Measurements from ENCODE around the gene OR5M11.
A peak's percentile ranks its signal among the peaks of the same experiment; 100 is the strongest.
"Not testable (repeated sequence)": the region's sequence is repeated elsewhere in the genome, so short reads cannot be mapped to it uniquely, and the experiment has no call there.

OR5M11 gene

DNA sequence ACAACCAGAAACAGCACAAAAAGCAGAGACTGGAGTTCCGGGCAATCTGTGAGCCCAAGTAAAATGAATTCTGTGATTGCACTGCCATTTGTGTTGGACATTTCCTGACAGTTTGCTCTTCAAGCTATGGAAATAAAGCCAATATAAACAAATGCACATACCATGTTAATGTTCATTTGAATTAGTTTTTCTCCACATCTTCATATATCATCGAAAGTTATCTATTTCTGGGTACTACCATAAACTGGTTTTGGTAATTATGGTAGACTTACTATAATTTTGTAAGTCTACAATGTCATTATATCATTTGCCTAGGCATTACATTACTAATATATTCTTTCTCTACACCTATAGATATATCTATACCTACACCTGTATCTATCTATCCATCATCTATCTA, at the start of gene OR5M11:
TSS of gene OR5M11 (minus strand) at position 101 of the 400 bp plus-strand sequence. CDS start at position 101, 0 bp downstream.
- DNase-seq = no peak

DNA sequence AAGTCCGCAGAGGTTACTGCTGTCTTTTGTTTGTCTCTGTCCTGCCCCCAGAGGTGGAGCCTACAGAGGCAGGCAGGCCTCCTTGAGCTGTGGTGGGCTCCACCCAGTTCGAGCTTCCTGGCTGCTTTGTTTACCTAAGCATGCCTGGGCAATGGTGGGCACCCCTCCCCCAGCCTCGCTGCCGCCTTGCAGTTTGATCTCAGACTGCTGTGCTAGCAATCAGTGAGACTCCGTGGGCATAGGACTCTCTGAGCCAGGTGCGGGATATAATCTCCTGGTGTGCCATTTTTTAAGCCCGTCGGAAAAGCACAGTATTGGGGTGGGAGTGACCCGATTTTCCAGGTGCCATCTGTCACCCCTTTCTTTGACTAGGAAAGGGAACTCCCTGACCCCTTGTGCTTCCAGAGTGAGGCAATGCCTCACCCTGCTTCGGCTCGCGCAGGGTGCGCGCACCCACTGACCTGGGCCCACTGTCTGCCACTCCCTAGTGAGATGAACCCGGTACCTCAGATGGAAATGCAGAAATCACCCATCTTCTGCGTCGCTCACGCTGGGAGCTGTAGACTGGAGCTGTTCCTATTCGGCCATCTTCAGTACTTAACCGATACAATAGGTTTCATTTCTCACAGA, 49.1 kb upstream of the OR5M11 start:
- not testable (repeated sequence) for DNase-seq

DNA sequence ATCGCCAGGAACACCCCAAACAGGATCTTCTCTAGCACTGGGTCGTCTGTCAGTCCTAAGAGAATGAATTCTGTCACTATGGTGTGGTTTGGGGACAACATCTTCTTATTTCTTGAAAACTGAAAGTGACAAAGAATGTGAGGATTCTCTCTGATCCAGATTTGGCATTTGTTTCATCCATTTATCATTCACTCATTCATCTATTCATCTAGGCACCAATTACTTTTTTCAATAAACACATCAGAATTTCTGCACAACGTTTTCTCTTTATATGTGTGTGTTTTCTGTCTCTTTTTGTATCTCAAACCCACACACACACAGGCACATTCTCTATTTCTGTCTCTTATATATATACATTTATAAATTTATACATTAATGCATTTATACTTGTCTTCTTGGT, 34.6 kb upstream of the OR5M11 start, which contains the start of gene OR5M10:
TSS of gene OR5M10 (minus strand) at position 101 of the 400 bp plus-strand sequence. CDS start at position 101, 0 bp downstream.
- no peak for DNase-seq

DNA sequence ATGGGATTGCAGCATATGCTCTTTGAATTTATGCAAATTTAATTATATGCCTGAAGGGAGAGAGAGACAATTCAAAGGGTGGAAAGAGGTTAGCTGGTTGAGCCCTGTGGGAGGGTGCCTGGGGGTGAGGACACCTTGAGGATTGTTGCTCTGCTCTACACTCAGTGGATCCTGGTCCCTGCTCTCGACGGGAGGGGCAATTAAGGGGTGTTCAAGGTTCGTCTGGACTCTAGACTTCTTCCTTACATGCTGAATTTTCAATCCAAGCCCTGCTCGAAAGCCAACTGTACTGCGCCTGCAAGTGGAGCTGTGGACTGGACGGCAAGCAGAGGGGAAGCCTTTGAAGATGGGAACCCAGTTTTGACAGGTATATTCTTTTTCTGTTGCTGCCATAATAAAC, 15.5 kb upstream of the OR5M11 start:
- DNase-seq = no peak

DNA sequence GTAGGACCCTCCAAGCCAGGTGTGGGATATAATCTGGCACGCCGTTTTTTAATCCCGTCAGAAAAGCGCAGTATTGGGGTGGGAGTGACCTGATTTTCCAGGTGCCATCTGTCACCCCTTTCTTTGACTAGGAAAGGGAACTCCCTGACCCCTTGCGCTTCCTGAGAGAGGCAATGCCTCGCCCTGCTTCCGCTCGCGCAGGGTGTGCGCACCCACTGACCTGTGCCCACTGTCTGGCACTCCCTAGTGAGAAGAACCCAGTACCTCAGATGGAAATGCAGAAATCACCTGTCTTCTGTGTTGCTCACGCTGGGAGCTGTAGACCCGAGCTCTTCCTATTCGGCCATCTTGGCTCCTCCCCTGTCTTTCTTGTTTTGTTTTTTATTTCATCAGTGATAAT, 11.6 kb upstream of the OR5M11 start:
- not testable (repeated sequence) for DNase-seq

DNA sequence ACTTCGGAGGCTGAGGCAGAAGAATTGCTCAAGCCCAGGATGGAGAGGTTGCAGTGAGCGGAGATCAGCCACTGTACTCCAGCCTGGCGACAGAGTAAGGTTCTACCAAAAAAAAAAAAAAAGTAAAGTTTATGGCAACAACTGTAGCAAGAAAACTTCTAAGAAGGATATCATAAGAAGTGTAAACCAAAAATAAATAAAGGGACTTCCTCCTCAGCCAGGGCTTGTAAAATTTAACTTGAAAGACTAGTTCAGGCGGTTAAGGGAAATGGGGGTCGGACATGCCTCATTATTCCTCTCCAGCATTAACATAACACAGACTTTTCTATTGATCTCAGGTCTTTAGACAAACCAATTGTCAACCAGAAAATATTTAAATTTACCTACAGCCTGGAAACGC, 2.5 kb upstream of the OR5M11 start:
- no peak for DNase-seq

DNA sequence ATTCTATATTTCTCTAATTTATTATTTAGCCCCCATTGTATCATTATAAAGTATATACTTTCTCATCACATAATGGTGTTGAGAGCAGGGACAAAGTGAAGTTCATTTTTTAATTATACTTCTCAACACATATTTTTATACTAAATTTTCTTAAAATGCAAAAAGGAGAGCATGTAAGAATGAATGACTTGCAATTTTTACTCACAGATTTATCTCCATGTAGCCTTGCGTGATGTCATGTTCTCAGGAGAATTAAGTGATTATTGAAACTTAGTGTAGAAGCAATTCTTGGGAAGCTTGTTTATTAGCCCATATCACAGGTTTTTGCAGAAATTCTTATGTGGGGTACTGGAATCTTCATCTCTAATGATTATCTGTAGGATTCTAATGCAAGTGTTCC, 682 bp upstream of the OR5M11 start:
- DNase-seq = no peak

DNA sequence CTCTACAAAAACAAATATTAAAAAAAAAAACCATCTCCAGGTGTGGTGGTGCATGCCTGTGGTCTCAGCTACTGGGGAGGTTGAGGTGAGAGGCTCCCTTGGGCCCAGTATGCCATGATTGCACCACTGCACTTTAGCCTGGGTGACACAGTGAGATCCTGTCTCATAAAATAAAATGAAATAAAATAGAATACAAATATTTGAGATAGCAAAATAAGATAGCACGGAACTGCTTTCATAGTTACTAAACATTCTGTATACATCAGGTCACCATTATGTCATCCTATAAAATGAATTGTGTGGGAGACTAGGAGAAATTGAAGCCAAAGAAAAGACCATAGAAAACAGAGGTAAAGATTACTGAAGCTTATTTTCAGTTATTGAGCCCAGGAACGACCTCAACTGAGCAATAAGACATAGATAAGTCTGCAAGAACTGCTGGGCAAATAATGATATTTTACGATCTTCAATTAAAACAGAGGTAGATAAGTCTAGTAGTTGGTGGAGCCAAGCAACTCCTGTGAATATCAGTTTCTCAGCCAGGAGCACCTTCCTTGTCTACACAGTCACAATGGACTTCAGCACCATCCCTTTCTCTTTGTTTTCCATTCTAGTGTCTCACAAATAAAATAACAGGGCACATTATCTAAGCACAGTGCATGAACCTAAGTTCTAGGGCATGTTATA, 9.9 kb downstream of the OR5M11 start:
- DNase-seq = no peak

DNA sequence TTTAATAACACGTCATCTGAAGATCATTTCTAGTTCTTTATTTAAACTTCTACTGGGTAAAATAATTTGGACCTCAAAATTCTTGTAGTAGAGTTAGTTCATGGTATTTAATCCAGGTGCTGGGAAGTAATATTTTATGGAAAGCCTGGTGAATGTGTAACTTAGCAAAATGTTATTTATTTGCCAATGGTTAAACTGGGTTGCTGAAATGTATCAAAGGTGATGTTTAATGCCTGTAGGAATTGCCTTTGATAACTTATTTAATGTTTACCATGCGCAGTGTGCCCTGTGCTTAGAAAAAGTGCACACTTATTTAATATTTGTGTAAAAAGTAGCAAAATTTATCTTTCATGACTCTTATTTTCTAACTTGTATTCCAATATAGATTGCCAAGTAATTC, 11.2 kb downstream of the OR5M11 start:
- no peak for DNase-seq

DNA sequence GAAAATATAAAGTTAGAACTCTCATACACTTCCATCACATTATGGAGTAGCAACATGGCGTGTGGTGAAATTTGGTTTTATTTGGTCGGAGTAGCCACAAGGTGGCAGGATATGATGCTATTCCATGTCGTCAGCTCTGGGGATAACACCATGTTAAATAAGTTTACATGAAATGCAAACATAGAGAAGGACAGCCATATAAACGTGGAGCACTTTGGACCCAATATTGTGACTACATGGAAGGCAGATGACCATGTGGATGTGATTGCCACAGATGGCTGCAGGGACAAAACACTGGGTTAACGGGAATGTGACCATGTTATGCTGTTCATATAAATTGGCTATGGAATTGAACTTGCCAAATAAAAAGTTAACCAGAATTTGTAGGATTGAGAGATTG, 21.0 kb downstream of the OR5M11 start:
- peak in 1 of 2 experiments; percentile 14 for DNase-seq

DNA sequence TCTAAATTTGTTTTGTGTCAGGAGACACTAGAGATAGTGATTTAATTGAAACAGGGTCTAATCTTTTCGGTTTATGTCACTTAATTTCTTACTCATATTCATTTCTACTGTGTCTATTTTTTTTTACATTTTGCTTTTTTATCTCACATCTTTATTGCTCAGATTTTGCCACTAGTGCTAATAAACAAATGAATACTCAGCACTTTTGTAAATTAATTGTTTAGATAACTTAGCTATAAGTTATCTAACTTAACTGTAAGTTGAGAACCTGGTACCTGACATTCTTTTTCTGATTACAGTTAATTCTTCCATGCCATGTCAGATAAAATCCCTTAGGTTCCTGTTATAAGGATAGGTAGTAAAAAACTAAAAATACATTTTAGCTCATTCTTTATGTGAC, 29.8 kb downstream of the OR5M11 start:
- DNase-seq = no peak

DNA sequence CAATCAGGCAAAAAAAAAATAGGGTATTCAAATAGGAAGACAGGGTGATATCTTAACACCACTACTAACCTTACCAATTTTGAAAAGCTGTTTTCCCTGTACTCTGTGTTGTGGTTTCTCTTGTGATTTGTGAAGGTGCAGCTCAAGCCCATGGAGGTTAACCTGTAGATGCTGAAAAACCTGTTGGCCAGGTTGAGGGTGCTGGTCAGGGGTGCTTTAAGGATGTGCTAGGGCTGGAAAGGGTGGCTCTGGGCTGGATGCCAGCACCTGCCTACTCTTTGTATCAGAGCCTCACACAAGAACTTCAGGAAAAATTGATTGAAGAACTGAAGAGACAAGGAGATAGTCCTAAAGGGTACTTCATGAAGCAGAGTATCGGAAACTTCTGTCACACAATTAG, 33.6 kb downstream of the OR5M11 start:
- DNase-seq = no peak

DNA sequence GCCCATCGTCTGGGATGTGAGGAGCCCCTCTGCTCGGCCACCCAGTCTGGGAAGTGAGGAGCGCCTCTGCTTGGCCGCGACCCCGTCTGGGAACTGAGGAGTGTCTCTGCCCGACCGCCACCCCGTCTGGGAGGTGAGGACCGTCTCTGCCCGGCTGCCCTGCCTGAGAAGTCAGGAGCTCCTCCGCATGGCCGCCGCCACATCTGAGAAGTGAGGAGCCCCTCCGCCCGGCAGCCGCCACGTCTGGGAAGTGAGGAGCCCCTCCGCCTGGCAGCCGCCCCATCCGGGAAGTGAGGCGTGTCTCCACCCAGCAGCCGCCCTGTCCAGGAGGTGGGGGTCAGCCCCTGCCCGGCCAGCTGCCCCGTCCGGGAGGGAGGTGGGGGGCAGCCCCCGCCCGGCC, 46.0 kb downstream of the OR5M11 start:
- no peak for DNase-seq

DNA sequence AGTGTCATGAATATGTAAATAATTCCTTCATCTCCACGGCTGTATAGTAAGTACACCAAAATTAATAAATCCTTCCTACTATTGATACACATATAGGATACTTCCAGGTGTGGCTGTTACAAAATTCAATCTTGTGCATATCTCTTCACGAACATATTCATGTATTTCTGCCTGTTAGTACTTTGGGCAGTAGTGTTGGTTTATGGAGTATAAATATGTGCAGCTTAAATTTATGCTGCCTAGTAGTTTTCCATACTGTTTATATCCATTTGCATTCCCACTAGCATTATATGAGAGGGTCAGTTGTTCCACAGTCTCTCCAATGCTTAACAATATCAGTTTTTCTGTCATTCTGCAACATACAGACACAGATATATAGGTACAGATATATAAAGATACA, 47.9 kb downstream of the OR5M11 start:
- no peak for DNase-seq

Data from SW 1271 (cell line).